DMS53 treated with DMSO at 0.1 percent for 48 hours (cell line): ENCODE measurements around the gene SUMO2.

Experiments used
- DNase-seq: peaks from one replicate; lab custom pipeline; 2025; ENCODE audit not compliant: unreplicated experiment; lab: John Stamatoyannopoulos, UW

The SUMO2 gene

GRCh38 chr17:75124819-75125162, 58.0 kb downstream of the SUMO2 start:
- no peak for DNase-seq

GRCh38 chr17:75124041-75124818, 58.5 kb downstream of the SUMO2 start:
- peak; percentile 80 for DNase-seq

- DNase-seq = no peak
Measured at GRCh38 chr17:75118307-75118706, 64.5 kb downstream of the SUMO2 start.

GRCh38 chr17:75116737-75117136, 66.0 kb downstream of the SUMO2 start:
- no peak for DNase-seq
